OCI-LY3 (cell line): Measurements from ENCODE around the gene DOCK4.

Experiments
- H2AFZ ChIP-seq: fragments of 200-600, 300-600 bp; shearing (Covaris generic); 2 replicates; pipeline ENCODE4 v1.6.0; 2014; ENCODE audit warnings: antibody characterized with exemption, low read depth, low read length
- H3K27ac ChIP-seq: fragments of 200-600, 300-600 bp; sonication (generic); 2 replicates; pipeline ENCODE4 v1.5.1; 2014; ENCODE audit warnings: mild to moderate bottlenecking, low read length, moderate library complexity, mixed read lengths
- H3K27me3 ChIP-seq: fragments of 200-600, 300-600 bp; sonication (generic); 2 replicates; pipeline ENCODE4 v1.6.1; 2014; ENCODE audit warnings: low read depth, low read length, mixed read lengths
- H3K36me3 ChIP-seq: fragments of 200-600, 300-600 bp; sonication (generic); replicated peaks from 2 replicates; pipeline ENCODE3; 2014; ENCODE audit warnings: low read depth, low read length, mixed read lengths
- H3K4me1 ChIP-seq: fragments of 300-600, 200-600 bp; sonication (generic); 2 replicates; pipeline ENCODE4 v1.6.1; 2014; ENCODE audit warnings: low read length, mixed read lengths
- H3K4me2 ChIP-seq: fragments of 200-600, 300-600 bp; sonication (generic); 2 replicates; pipeline ENCODE4 v1.6.1; 2014; ENCODE audit warnings: low read length, mixed read lengths
- H3K4me3 ChIP-seq: fragments of 300-600, 200-600 bp; sonication (generic); 2 replicates; pipeline ENCODE4 v1.5.1; 2014; ENCODE audit warnings: antibody characterized with exemption, mild to moderate bottlenecking, low read length, moderate library complexity
- H3K79me2 ChIP-seq: fragments of 300-600, 200-600 bp; shearing (Covaris generic); 2 replicates; pipeline ENCODE4 v1.6.1; 2014; ENCODE audit warnings: mild to moderate bottlenecking, low read length, mixed read lengths
- H3K9ac ChIP-seq: fragments of 300-600, 200-600 bp; shearing (Covaris generic); 2 replicates; pipeline ENCODE4 v1.6.0; 2014; ENCODE audit warnings: mild to moderate bottlenecking, low read length, moderate library complexity
- H3K9me3 ChIP-seq: fragments of 200-600, 300-600 bp; shearing (Covaris generic); 2 replicates; pipeline ENCODE4 v1.6.1; 2014; ENCODE audit warnings: low read length, mixed read lengths; ENCODE audit not compliant: insufficient read depth
- H4K20me1 ChIP-seq: fragments of 200-600, 300-600 bp; sonication (generic); 2 replicates; pipeline ENCODE4 v1.6.1; 2016; ENCODE audit warnings: low read length, mixed read lengths; ENCODE audit not compliant: insufficient read depth
- CTCF ChIP-seq: fragments of 200-600, 300-600 bp; sonication (generic); IDR thresholded peaks from 2 replicates; pipeline ENCODE4 v1.5.1; 2014; ENCODE audit warnings: antibody characterized with exemption, low read length, low read depth
- EZH2phosphoT487 ChIP-seq: fragments of 200-600 bp; shearing (Covaris generic); IDR thresholded peaks from 2 replicates; pipeline ENCODE4 v1.6.1; 2018; ENCODE audit warnings: antibody characterized with exemption, mixed run types, low read depth

DOCK4 gene

GRCh38 chr7:111975346-111975745 lies 230.9 kb downstream of the DOCK4 start:
- no peak overlapping the region for H3K4me2 ChIP-seq
- H3K9ac ChIP-seq: no peak overlapping the region
- no peaks in the 10 kb centered on the region for H3K27me3 ChIP-seq
- H3K4me3 ChIP-seq: no peak overlapping the region
- H2AFZ ChIP-seq: no peak overlapping the region
- H3K79me2 ChIP-seq: no peaks in the 10 kb centered on the region
- no peaks in the 10 kb centered on the region for H4K20me1 ChIP-seq
- H3K4me1 ChIP-seq: no peaks in the 10 kb centered on the region
- no peaks in the 10 kb centered on the region for H3K36me3 ChIP-seq
- no peak overlapping the region for H3K27ac ChIP-seq
- TF ChIP-seq EZH2phosphoT487 (no peak), CTCF (no peak)
- no peaks in the 10 kb centered on the region for H3K9me3 ChIP-seq

- Histone ChIP-seq H4K20me1 (no peaks in the 10 kb centered on the region), H2AFZ (no peak overlapping the region)
- no peak for TF ChIP-seq EZH2phosphoT487
- TF ChIP-seq CTCF: no peak
These were observed 245.2 kb downstream of the DOCK4 start for GRCh38 chr7:111960984-111961383.

GRCh38 chr7:111958896-111959295 lies 247.3 kb downstream of the DOCK4 start:
- Histone ChIP-seq H3K36me3 (no peaks in the 10 kb centered on the region), H3K9me3 (no peaks in the 10 kb centered on the region), H3K4me2 (no peak overlapping the region), H3K4me1 (no peaks in the 10 kb centered on the region), H3K9ac (no peak overlapping the region), H3K4me3 (no peak overlapping the region), H3K27ac (no peak overlapping the region), H2AFZ (no peak overlapping the region), H3K79me2 (no peaks in the 10 kb centered on the region), H3K27me3 (no peaks in the 10 kb centered on the region), H4K20me1 (no peaks in the 10 kb centered on the region)
- TF ChIP-seq EZH2phosphoT487 (no peak), CTCF (no peak)

More at GRCh38 chr7:111960984-111961383, 245.2 kb downstream of the DOCK4 start:
- H3K4me1 ChIP-seq: no peaks in the 10 kb centered on the region
- no peaks in the 10 kb centered on the region for H3K9me3 ChIP-seq
- H3K36me3 ChIP-seq: no peaks in the 10 kb centered on the region
- no peaks in the 10 kb centered on the region for H3K79me2 ChIP-seq
- H3K9ac ChIP-seq: no peak overlapping the region
- H3K27me3 ChIP-seq: no peaks in the 10 kb centered on the region
- no peak overlapping the region for H3K4me2 ChIP-seq
- no peak overlapping the region for H3K27ac ChIP-seq
- no peak overlapping the region for H3K4me3 ChIP-seq

DNA sequence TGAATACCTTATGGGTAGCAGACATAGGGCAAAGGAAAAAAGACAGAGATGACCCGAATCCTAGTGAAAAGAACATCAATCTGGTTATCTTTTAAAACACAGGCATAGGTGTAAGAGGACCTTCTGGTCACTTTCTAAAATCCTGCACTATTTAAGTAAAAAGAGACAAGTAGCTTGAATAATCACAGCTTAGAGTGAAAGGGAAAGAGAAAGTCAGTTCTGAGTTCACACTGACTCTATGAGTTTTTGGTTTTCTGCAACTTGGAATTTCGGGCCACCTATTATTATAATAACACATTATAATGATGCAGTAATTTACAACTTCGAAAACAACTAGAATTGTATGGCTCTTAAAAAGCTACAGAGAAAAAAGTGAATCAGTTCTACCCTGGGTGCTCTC lies 247.8 kb downstream of the DOCK4 start:
- no peak for TF ChIP-seq CTCF
- no peak for TF ChIP-seq EZH2phosphoT487
- no peaks in the 10 kb centered on the region for H3K79me2 ChIP-seq
- no peaks in the 10 kb centered on the region for H3K36me3 ChIP-seq
- H3K9me3 ChIP-seq: no peaks in the 10 kb centered on the region
- no peak overlapping the region for H2AFZ ChIP-seq
- no peak overlapping the region for H3K27ac ChIP-seq
- H3K4me2 ChIP-seq: no peak overlapping the region
- no peaks in the 10 kb centered on the region for H3K27me3 ChIP-seq
- H4K20me1 ChIP-seq: no peaks in the 10 kb centered on the region
- no peak overlapping the region for H3K9ac ChIP-seq
- no peak overlapping the region for H3K4me3 ChIP-seq
- no peaks in the 10 kb centered on the region for H3K4me1 ChIP-seq
